HG03432 (cell line): ENCODE measurements around the gene ADD3.
A peak's percentile ranks its signal among the peaks of the same experiment; 100 is the strongest.

Experiments used
- ATAC-seq: cut with Tn5 transposase; IDR thresholded peaks from one replicate; pipeline ENCODE4 v1.9.1; 2021; ENCODE audit warnings: mild to moderate bottlenecking, moderate library complexity; ENCODE audit not compliant: unreplicated experiment

The ADD3 gene

DNA sequence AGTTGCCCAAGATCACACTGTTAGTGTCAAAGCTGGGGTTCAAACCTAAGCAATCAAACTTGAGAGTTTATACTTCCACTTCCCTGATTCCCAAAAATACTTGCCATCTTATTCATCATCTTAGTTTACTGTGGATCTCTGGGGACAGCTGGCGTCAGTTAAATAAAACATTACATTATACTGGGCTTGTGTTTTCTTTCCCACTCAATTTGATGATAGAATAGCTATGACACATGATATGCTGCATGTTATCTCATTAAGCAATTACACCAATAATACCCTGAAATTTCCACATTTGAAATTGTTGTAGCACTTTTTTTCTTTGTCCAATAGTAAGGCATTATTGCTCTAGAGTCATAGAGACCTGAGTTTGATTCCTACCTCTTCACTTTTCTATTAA, 136.7 kb downstream of the ADD3 start:
- no peak for ATAC-seq

- ATAC-seq, result no peak
Measured at GRCh38 chr10:110147961-110148360, 140.2 kb downstream of the ADD3 start.

DNA sequence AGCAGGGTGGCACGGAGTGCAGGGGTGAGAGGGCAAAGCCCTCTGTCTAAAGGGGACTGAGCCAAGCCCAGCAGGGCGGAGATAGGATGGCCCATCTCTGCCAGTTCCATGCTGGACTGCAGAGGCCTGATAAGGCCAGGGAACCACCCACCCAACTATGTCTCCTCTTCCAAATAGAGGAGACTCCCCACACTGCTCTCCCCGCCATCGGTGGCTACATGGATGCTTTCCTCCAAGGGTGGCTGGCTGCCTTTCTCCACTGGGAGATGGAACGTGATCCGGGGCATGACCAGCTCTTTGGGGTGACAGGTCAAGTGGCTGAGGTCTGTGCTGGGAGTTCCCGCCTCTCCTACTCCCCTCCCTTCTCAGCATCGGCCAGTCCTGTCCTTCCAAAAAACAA, 141.5 kb downstream of the ADD3 start:
- no peak for ATAC-seq

- no peak for ATAC-seq
Measured at GRCh38 chr10:110150046-110150445, 142.3 kb downstream of the ADD3 start.

DNA sequence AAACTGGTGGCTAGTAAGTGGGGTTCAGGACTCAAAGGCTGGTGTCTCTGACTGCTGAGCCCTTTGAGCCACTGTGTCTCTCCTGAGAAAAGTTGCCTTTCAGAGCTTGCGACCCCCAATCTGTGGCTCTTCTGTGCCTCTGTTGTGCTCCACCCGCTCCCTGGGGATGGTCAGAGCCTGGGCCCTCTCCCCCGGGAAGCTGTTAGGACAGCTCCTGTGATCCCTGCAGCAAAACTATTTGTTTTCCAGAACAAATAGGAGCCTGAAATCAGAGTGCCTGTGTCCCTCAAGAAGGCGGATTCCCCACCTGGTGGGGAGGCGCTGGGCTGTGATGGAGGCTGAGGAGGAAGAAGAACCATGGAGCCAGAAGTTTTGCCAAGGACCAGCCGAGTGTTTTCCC, 143.2 kb downstream of the ADD3 start:
- no peak for ATAC-seq

GRCh38 chr10:110151467-110151866, 143.7 kb downstream of the ADD3 start:
- ATAC-seq, result no peak

DNA sequence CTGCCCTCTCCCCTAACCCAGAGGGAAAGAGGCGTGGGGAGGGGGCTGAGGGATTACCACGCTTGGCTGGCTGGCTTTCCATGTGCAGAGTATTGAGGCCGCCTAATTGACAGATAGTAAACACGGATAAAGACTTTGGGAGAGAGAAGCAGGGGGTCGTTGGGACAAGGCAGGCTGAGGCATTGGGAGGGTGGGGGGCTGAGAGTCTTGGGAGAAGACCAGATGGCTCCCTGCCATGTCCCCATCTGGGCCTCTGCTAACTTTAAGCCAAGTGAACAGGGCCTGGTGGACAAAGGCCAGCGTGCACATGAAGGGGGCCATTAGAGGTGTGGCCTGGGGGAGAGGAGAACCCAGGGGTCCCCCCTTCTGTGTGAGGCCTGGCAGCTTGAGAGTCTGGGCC, 144.2 kb downstream of the ADD3 start:
- no peak for ATAC-seq

DNA sequence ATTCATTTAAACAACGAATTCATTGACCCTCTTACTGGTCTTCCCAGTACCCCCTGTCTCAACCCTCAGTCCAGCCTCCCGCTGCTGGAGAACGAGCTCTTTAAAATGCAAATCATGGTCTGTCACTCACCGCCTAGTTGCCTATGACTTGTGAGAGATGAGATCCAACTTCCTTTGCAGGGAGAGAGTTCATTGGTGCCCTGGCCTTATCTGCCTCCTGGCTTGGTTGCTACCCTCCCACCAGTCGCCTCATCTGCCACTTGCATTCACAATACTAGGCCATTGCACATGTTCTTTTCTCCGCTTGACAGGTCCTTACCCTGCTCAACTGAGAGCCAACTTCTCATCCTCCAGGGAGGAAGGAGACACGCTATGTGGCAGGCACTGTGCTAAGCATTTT, 145.6 kb downstream of the ADD3 start:
- ATAC-seq, result no peak

DNA sequence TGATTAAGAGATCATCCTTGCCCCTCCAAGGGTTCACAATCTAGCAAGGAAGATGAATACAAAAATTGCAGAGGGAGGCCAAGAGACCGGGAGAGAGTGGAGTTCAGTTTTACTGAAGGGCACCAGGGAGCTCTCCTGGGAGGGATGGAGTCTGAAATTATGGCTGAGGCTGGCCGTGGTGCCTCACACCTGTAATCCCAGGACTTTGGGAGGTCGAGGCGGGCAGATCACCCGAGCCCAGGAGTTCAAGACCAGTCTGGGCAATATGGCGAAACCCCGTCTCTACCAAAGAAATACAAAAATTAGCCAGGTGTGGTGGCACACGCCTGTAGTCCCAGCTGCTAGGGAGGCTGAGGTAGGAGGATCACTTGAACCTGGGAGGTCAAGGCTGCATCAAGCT, 148.3 kb downstream of the ADD3 start:
- ATAC-seq, result no peak

- ATAC-seq, result no peak
Measured at GRCh38 chr10:110158051-110159005, 150.5 kb downstream of the ADD3 start.

GRCh38 chr10:110160081-110160480, 152.3 kb downstream of the ADD3 start:
- ATAC-seq, result no peak

DNA sequence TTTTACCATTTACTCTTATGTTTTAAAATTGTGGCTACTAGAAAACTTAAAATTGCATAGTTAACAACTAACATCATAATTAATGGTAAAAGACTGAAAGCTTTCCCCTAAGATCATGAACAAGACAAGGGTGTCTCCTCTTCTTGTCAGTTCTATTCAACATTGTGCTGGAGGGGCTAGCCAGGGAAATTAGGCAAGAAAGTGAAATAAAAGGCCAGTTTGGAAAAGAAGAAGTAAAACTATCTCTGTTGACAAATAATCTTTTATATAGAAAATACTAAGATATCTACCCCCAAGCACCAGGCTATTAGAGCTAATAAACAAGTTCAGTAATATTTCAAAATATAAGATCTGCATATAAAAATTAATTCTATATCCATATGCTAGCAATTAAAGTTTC, 152.7 kb downstream of the ADD3 start:
- no peak for ATAC-seq

GRCh38 chr10:110162741-110163145, 155.0 kb downstream of the ADD3 start:
- no peak for ATAC-seq

GRCh38 chr10:110163192-110163773, 155.5 kb downstream of the ADD3 start:
- no peak for ATAC-seq

DNA sequence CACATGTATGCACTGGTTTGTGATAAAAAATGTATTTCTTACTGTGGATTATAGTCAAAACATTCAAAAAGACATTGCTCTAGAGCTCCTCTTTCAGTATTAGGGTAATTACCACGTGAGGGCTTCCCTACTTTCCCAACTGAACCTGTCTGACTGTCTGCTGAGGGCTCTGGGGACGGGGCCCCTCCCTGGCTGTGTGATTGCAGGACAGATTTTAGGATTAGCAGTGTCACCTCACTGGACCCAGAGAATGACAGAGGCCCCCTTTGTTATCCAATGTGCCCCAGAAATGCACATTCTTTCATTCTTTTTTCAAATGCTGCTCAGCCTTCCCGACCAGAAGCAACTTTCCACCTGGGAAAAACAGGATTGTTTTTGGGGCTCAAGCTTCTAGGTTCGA, 156.1 kb downstream of the ADD3 start:
- ATAC-seq, result no peak

DNA sequence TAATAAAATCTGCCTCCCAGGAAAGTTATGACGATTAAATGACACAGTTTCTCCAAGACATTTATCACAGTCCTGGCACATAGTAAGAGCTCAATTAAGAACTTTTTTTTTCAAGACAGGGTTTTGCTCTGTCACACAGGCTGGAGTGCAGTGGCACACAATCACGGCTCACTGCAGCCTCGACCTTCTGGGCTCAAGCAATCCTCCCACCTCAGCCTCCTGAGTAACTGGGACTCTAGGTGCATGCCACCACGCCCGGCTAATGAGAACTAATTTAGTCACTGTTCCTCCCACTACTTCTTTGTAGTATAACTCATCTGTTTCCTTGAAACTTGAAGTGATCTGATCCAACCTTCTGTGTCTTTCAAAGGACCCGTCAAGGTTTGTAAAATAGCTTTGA, 157.5 kb downstream of the ADD3 start:
- ATAC-seq, result no peak

- ATAC-seq, result no peak
Measured at GRCh38 chr10:110167149-110167548, 159.4 kb downstream of the ADD3 start.

DNA sequence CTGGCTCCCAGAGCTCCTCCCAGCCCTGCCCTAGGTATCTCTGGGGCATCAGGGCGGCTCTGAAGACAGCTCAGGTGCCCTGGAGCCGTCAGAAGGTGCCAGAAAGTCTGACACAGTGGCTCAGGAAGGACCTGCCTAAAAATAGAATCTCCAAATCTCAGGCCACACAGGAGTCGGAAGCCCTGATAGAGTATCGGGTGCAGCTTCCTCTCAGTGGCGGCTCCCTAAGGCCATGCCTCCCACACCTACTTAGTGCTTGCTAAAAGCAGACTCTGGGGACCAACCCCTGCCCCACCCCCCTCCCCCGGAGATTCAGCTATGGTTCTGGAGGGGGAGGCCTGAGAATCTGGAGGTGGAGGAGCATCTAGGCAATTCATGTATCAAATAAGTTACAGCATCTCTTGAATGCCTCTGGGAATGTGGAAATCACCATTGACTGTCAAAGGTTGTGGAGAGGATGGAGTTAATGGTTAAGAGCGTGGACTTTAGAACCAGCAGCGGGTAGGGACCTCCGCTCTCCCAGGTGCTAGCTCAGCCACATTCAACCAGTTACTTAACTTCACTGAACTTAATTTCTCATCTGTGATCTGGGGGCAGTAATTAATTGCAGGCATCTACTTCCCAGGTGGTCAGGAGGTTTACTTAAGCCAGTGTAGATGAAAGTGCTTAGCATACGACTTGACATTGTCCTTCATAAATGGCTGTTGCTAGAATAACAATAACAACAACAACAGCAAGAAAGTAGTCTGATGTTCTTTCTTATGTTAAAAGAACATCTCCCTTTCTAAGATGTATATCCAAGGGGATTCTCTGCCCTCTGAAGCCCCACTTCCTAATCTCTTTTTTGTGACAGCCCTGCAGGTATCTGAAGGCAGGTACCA, 161.1 kb downstream of the ADD3 start:
- peak; percentile 66 for ATAC-seq

DNA sequence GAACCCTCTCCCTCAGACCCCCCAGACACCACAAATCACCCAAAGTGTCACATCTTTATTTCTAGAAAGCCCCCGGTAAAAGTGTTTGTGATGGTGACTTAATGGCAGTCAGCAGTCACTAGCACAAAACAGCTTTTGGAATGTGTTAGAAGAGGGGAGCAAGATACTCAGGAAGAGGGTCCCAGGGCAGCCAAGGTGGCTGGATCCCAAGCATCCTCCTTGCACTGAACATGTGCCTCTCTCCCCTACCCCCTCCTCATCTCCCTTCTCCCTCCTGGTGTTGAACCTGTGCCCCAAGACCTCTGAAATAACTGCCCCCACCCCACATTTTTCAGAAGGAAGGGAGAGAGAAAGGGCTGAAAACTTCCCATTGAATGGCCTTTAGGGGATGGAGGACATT, 161.8 kb downstream of the ADD3 start:
- ATAC-seq, result no peak

GRCh38 chr10:110170142-110170971, 162.6 kb downstream of the ADD3 start:
- no peak for ATAC-seq

DNA sequence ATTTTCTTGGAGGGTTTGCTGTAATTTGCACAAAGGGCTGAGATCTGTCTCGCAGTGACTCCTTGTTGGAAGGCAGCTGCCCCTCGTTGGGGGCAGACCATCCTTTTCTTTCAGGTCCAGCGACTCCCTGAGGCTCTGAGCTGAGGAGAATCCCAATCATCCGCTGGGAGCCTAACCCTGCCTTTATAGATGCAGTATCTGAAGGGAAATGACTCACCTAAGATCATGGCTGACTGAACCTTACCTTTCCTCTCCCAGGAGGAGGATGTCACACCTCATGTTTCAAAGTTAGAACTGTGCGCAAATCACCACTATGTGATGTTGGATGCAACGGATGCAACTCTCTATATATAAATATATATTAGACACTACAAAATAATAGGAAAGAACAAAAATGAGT, 163.2 kb downstream of the ADD3 start:
- no peak for ATAC-seq
